ENCODE data around the gene NFKBIZ. TPM values are rescaled to one million over a fixed set of nuclear protein-coding genes. Genes with fewer than 3 reads are reported as not detected.
A peak's percentile ranks its signal among the peaks of the same experiment; 100 is the strongest.

NFKBIZ gene, protein sequence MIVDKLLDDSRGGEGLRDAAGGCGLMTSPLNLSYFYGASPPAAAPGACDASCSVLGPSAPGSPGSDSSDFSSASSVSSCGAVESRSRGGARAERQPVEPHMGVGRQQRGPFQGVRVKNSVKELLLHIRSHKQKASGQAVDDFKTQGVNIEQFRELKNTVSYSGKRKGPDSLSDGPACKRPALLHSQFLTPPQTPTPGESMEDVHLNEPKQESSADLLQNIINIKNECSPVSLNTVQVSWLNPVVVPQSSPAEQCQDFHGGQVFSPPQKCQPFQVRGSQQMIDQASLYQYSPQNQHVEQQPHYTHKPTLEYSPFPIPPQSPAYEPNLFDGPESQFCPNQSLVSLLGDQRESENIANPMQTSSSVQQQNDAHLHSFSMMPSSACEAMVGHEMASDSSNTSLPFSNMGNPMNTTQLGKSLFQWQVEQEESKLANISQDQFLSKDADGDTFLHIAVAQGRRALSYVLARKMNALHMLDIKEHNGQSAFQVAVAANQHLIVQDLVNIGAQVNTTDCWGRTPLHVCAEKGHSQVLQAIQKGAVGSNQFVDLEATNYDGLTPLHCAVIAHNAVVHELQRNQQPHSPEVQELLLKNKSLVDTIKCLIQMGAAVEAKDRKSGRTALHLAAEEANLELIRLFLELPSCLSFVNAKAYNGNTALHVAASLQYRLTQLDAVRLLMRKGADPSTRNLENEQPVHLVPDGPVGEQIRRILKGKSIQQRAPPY
- 44.7 TPM for polyA plus RNA-seq (2013, experiment 1 of 2)
- polyA plus RNA-seq (2013, experiment 2 of 2): 39.9 TPM

DNA sequence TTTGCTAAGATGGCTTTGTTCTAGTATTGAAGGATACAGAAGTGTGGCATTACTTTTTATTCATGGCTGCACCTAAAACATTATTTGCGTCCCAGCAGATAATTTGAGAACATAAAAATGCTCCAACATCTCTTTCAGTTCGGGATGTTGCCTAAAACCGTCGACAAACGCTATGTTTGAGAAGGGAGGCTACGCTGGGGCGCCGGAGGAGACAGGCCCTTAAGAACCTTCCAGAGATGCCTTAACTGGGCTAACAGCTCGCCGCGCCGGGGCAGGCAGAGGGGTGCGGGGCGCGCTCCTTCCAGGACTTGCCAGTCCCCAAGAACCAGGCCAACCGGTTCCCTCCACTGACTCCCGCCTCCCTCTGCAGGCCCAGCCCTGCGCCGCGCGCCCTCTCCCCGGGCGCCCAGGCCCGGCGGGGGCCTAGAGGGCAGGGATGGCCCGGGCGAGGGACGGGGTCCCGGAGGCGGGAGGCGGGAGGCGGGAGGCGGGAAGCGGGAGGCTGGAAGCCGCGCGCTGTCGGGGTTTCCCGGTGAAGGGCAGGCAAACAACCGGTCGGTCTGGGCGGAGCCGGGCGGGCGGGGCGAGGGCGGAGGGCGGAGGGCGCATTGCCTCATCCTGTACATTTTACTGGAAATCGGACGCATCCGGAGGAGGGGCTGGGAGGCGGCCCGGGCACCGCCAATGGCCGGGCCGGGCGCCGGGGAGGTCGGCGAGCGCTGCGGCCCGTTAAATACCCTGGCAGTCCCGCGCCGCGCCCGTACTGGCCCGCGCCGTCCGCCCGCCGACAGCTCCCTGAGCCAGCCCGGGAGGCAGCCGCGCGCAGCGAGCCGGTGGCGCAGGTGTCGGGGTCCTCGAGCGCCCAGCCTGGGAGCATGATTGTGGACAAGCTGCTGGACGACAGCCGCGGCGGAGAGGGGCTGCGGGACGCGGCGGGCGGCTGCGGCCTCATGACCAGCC lies at the start of gene NFKBIZ:
Gene NFKBIZ, plus strand, starts transcription at position 761 of the 960 bp plus-strand sequence. Its CDS starts 115 bp downstream, at position 876.
- peak within 1 kb of the TSS; percentile 97 to 98 for H3K23ac ChIP-seq (ENCODE audit: low read length in 2 of 2)
- H2AFZ ChIP-seq (ENCODE audit: low read depth, low read length): peak within 1 kb of the TSS; percentile 16
- peak within 1 kb of the TSS; percentile 76 to 82 for H2BK12ac ChIP-seq (ENCODE audit: low read length in 2 of 2)
- peak within 1 kb of the TSS; percentile 91 for H2BK5ac ChIP-seq (ENCODE audit: low read depth, low read length, poor library complexity, severe bottlenecking)
- peak within 1 kb of the TSS; percentile 99 for H3K9ac ChIP-seq (ENCODE audit: low read length)
- peaks cover 5% of the 10 kb centered on the region for H3K4me1 ChIP-seq (ENCODE audit: control insufficient read depth, insufficient read depth, low read depth, low read length)
- H2BK15ac ChIP-seq (ENCODE audit: low read depth, poor library complexity, severe bottlenecking): peak within 1 kb of the TSS; percentile 96
- H3K4ac ChIP-seq (ENCODE audit: low read depth in 1 of 2, low read length in 2 of 2): peak within 1 kb of the TSS; percentile 88 to 97
- H2AK5ac ChIP-seq (ENCODE audit: low read length, severe bottlenecking): no peak within 1 kb of the TSS
- H3K9me3 ChIP-seq (ENCODE audit: control insufficient read depth, low read length): no peaks in the 10 kb centered on the region
- H3K4me3 ChIP-seq (ENCODE audit: insufficient read depth in 1 of 2, low read depth in 1 of 2, low read length in 2 of 2): peak within 1 kb of the TSS; percentile 92 to 96
- H3K18ac ChIP-seq (ENCODE audit: low read depth in 1 of 2, low read length in 2 of 2): peak within 1 kb of the TSS; percentile 90 to 91
- H3K14ac ChIP-seq (ENCODE audit: low read length in 2 of 2): peak within 1 kb of the TSS in 1 of 2 experiments; percentile 96
- H2BK120ac ChIP-seq (ENCODE audit: low read depth, low read length): peak within 1 kb of the TSS; percentile 95
- H3K27me3 ChIP-seq (ENCODE audit: control insufficient read depth in 1 of 2, insufficient read depth in 1 of 2, low read length in 2 of 2): no peaks in the 10 kb centered on the region
- peak within 1 kb of the TSS; percentile 94 for H3K4me2 ChIP-seq (ENCODE audit: low read length, poor library complexity, severe bottlenecking)
- peaks cover 11% of the 10 kb centered on the region for H3K79me1 ChIP-seq (replicated peaks; ENCODE audit: low read length, poor library complexity, severe bottlenecking)
- peak; percentile 96 for DNase-seq
- H4K8ac ChIP-seq (ENCODE audit: low read length): peak within 1 kb of the TSS; percentile 88
- peak within 1 kb of the TSS; percentile 91 for H4K91ac ChIP-seq (ENCODE audit: low read length)
- 2% methylated on average over 68 of the region's 95 CpGs for WGBS
- peak within 1 kb of the TSS; percentile 96 for H3K27ac ChIP-seq (ENCODE audit: low read length, poor library complexity, severe bottlenecking)
- peaks cover 8 to 24% of the 10 kb centered on the region in 2 experiments for H3K36me3 ChIP-seq (ENCODE audit: control insufficient read depth in 1 of 2, insufficient read depth in 2 of 2, low read depth in 1 of 2, low read length in 2 of 2)

DNA sequence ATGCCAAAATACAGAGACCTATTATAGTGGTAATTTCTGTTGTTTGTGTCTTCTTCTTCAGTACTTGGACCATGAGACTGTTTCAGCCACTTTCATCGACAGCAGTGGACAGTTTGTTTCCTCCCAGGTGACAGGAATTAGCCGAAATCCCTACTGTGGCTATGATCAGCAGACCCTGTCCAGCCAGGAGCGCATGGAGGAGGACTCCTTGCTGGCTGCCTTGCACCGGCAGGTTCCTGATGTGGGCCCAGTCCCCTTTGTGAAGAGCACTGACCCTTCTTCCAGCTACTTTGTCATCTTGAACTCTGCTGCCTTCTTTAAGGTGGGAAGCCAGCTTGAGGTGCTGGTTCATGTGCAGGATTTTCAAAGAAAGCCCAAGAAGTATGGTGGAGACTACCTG lies 48.1 kb upstream of the NFKBIZ start:
- H3K18ac ChIP-seq (ENCODE audit: low read depth in 1 of 2, low read length in 2 of 2): no peak overlapping the region
- H2BK120ac ChIP-seq (ENCODE audit: low read depth, low read length): no peak overlapping the region
- H3K79me1 ChIP-seq (replicated peaks; ENCODE audit: low read length, poor library complexity, severe bottlenecking): peaks cover 20% of the 10 kb centered on the region
- H2AK5ac ChIP-seq (ENCODE audit: low read length, severe bottlenecking): no peak overlapping the region
- no peak overlapping the region for H4K91ac ChIP-seq (ENCODE audit: low read length)
- WGBS: 84% methylated on average over 4 of the region's 4 CpGs
- no peak overlapping the region for H2AFZ ChIP-seq (ENCODE audit: low read depth, low read length)
- peaks cover 1% of the 10 kb centered on the region for H3K4me1 ChIP-seq (ENCODE audit: control insufficient read depth, insufficient read depth, low read depth, low read length)
- DNase-seq: no peak
- no peak overlapping the region for H3K23ac ChIP-seq (ENCODE audit: low read length in 2 of 2)
- H2BK15ac ChIP-seq (ENCODE audit: low read depth, poor library complexity, severe bottlenecking): no peak overlapping the region
- no peak overlapping the region for H4K8ac ChIP-seq (ENCODE audit: low read length)
- no peak overlapping the region for H3K9ac ChIP-seq (ENCODE audit: low read length)
- H3K4me2 ChIP-seq (ENCODE audit: low read length, poor library complexity, severe bottlenecking): no peak overlapping the region
- H3K4ac ChIP-seq (ENCODE audit: low read depth in 1 of 2, low read length in 2 of 2): no peak overlapping the region
- no peak overlapping the region for H2BK12ac ChIP-seq (ENCODE audit: low read length in 2 of 2)
- H3K36me3 ChIP-seq (ENCODE audit: control insufficient read depth in 1 of 2, insufficient read depth in 2 of 2, low read depth in 1 of 2, low read length in 2 of 2): peaks cover 25 to 41% of the 10 kb centered on the region in 2 experiments
- H2BK5ac ChIP-seq (ENCODE audit: low read depth, low read length, poor library complexity, severe bottlenecking): no peak overlapping the region
- H3K4me3 ChIP-seq (ENCODE audit: insufficient read depth in 1 of 2, low read depth in 1 of 2, low read length in 2 of 2): no peak overlapping the region
- H3K27ac ChIP-seq (ENCODE audit: low read length, poor library complexity, severe bottlenecking): no peak overlapping the region
- no peaks in the 10 kb centered on the region for H3K27me3 ChIP-seq (ENCODE audit: control insufficient read depth in 1 of 2, insufficient read depth in 1 of 2, low read length in 2 of 2)
- no peaks in the 10 kb centered on the region for H3K9me3 ChIP-seq (ENCODE audit: control insufficient read depth, low read length)
- no peak overlapping the region for H3K14ac ChIP-seq (ENCODE audit: low read length in 2 of 2)

DNA sequence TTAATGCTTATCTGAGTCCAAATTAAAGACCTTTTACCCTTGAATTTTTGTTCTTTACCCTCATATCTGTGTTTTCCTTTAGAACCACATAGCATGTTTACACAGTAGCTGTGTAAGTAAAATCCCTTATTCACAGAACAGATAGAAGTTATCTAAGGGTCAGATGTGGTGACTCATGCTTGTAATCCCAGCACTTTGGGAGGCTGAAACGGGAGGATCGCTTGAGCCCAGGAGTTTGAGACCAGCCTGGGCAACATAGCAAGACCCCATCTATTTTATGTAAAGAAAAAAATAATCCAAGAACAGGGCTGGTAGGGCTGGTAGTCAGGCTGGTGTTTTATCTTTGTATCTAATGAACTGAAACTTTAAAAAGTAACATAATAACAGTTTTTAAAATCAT lies 47.1 kb upstream of the NFKBIZ start:
- no peak overlapping the region for H3K9ac ChIP-seq (ENCODE audit: low read length)
- no peak overlapping the region for H2AFZ ChIP-seq (ENCODE audit: low read depth, low read length)
- H2BK120ac ChIP-seq (ENCODE audit: low read depth, low read length): no peak overlapping the region
- no peak overlapping the region for H2AK5ac ChIP-seq (ENCODE audit: low read length, severe bottlenecking)
- no CpG with 5 or more reads among the region's 2 CpGs for WGBS
- H4K91ac ChIP-seq (ENCODE audit: low read length): no peak overlapping the region
- H3K18ac ChIP-seq (ENCODE audit: low read depth in 1 of 2, low read length in 2 of 2): no peak overlapping the region
- H3K9me3 ChIP-seq (ENCODE audit: control insufficient read depth, low read length): no peaks in the 10 kb centered on the region
- no peak overlapping the region for H3K4me3 ChIP-seq (ENCODE audit: insufficient read depth in 1 of 2, low read depth in 1 of 2, low read length in 2 of 2)
- no peak overlapping the region for H2BK15ac ChIP-seq (ENCODE audit: low read depth, poor library complexity, severe bottlenecking)
- H3K4me2 ChIP-seq (ENCODE audit: low read length, poor library complexity, severe bottlenecking): no peak overlapping the region
- H3K27me3 ChIP-seq (ENCODE audit: control insufficient read depth in 1 of 2, insufficient read depth in 1 of 2, low read length in 2 of 2): no peaks in the 10 kb centered on the region
- H3K27ac ChIP-seq (ENCODE audit: low read length, poor library complexity, severe bottlenecking): no peak overlapping the region
- H3K4me1 ChIP-seq (ENCODE audit: control insufficient read depth, insufficient read depth, low read depth, low read length): peaks cover 1% of the 10 kb centered on the region
- no peak for DNase-seq
- H2BK12ac ChIP-seq (ENCODE audit: low read length in 2 of 2): no peak overlapping the region
- peaks cover 21% of the 10 kb centered on the region for H3K79me1 ChIP-seq (replicated peaks; ENCODE audit: low read length, poor library complexity, severe bottlenecking)
- peaks cover 25 to 31% of the 10 kb centered on the region in 2 experiments for H3K36me3 ChIP-seq (ENCODE audit: control insufficient read depth in 1 of 2, insufficient read depth in 2 of 2, low read depth in 1 of 2, low read length in 2 of 2)
- no peak overlapping the region for H4K8ac ChIP-seq (ENCODE audit: low read length)
- H3K23ac ChIP-seq (ENCODE audit: low read length in 2 of 2): no peak overlapping the region
- H2BK5ac ChIP-seq (ENCODE audit: low read depth, low read length, poor library complexity, severe bottlenecking): no peak overlapping the region
- no peak overlapping the region for H3K14ac ChIP-seq (ENCODE audit: low read length in 2 of 2)
- no peak overlapping the region for H3K4ac ChIP-seq (ENCODE audit: low read depth in 1 of 2, low read length in 2 of 2)

All from mesenchymal stem cell (in vitro differentiated cells and primary cell).